Measurements from ENCODE around the gene MED31.

The MED31 gene

GRCh38 chr17:6686026-6686425 lies 34.6 kb upstream of the MED31 start:
- H3K27me3 ChIP-seq (ENCODE audit: control insufficient read depth, insufficient read depth, low read length) = peaks cover 74% of the 10 kb centered on the region
- no peaks in the 10 kb centered on the region for H3K36me3 ChIP-seq (ENCODE audit: insufficient read depth, low read length)
- H3K4me3 ChIP-seq (ENCODE audit: low read length) = no peak overlapping the region
- H3K9me3 ChIP-seq (replicated peaks; ENCODE audit: low read length) = no peaks in the 10 kb centered on the region
- no peaks in the 10 kb centered on the region for H3K4me1 ChIP-seq (ENCODE audit: control insufficient read depth, insufficient read depth, low read length)
- H3K9ac ChIP-seq (ENCODE audit: low read depth, low read length) = no peak overlapping the region
- H3K4me2 ChIP-seq (ENCODE audit: low read length) = no peak overlapping the region

GRCh38 chr17:6684881-6685767 lies 33.7 kb upstream of the MED31 start:
- no peak overlapping the region for H3K9ac ChIP-seq (ENCODE audit: low read depth, low read length)
- no peaks in the 10 kb centered on the region for H3K9me3 ChIP-seq (replicated peaks; ENCODE audit: low read length)
- no peak overlapping the region for H3K4me3 ChIP-seq (ENCODE audit: low read length)
- no peaks in the 10 kb centered on the region for H3K4me1 ChIP-seq (ENCODE audit: control insufficient read depth, insufficient read depth, low read length)
- H3K27me3 ChIP-seq (ENCODE audit: control insufficient read depth, insufficient read depth, low read length) = peaks cover 71% of the 10 kb centered on the region
- no peak overlapping the region for H3K4me2 ChIP-seq (ENCODE audit: low read length)
- H3K36me3 ChIP-seq (ENCODE audit: insufficient read depth, low read length) = no peaks in the 10 kb centered on the region

GRCh38 chr17:6684460-6684783 lies 33.0 kb upstream of the MED31 start:
- Histone ChIP-seq H3K36me3 (ENCODE audit: insufficient read depth, low read length) (no peaks in the 10 kb centered on the region), H3K9me3 (replicated peaks; ENCODE audit: low read length) (no peaks in the 10 kb centered on the region), H3K4me3 (ENCODE audit: low read length) (no peak overlapping the region), H3K4me1 (ENCODE audit: control insufficient read depth, insufficient read depth, low read length) (no peaks in the 10 kb centered on the region), H3K27me3 (ENCODE audit: control insufficient read depth, insufficient read depth, low read length) (peaks cover 65% of the 10 kb centered on the region), H3K4me2 (ENCODE audit: low read length) (no peak overlapping the region), H3K9ac (ENCODE audit: low read depth, low read length) (no peak overlapping the region)

GRCh38 chr17:6683730-6684459 lies 32.5 kb upstream of the MED31 start:
- peaks cover 65% of the 10 kb centered on the region for H3K27me3 ChIP-seq (ENCODE audit: control insufficient read depth, insufficient read depth, low read length)
- H3K36me3 ChIP-seq (ENCODE audit: insufficient read depth, low read length) = no peaks in the 10 kb centered on the region

GRCh38 chr17:6683081-6683684 lies 31.8 kb upstream of the MED31 start:
- Histone ChIP-seq H3K36me3 (ENCODE audit: insufficient read depth, low read length) (no peaks in the 10 kb centered on the region), H3K4me2 (ENCODE audit: low read length) (no peak overlapping the region), H3K27me3 (ENCODE audit: control insufficient read depth, insufficient read depth, low read length) (peaks cover 72% of the 10 kb centered on the region), H3K9me3 (replicated peaks; ENCODE audit: low read length) (no peaks in the 10 kb centered on the region), H3K4me3 (ENCODE audit: low read length) (no peak overlapping the region), H3K4me1 (ENCODE audit: control insufficient read depth, insufficient read depth, low read length) (no peaks in the 10 kb centered on the region), H3K9ac (ENCODE audit: low read depth, low read length) (no peak overlapping the region)

More at GRCh38 chr17:6683730-6684459, 32.5 kb upstream of the MED31 start:
- Histone ChIP-seq H3K9me3 (replicated peaks; ENCODE audit: low read length) (no peaks in the 10 kb centered on the region), H3K4me1 (ENCODE audit: control insufficient read depth, insufficient read depth, low read length) (no peaks in the 10 kb centered on the region), H3K9ac (ENCODE audit: low read depth, low read length) (no peak overlapping the region), H3K4me2 (ENCODE audit: low read length) (no peak overlapping the region), H3K4me3 (ENCODE audit: low read length) (no peak overlapping the region)

GRCh38 chr17:6682339-6682738 lies 30.9 kb upstream of the MED31 start:
- Histone ChIP-seq H3K4me1 (ENCODE audit: control insufficient read depth, insufficient read depth, low read length) (no peaks in the 10 kb centered on the region), H3K9me3 (replicated peaks; ENCODE audit: low read length) (no peaks in the 10 kb centered on the region), H3K27me3 (ENCODE audit: control insufficient read depth, insufficient read depth, low read length) (peaks cover 76% of the 10 kb centered on the region), H3K4me3 (ENCODE audit: low read length) (no peak overlapping the region), H3K4me2 (ENCODE audit: low read length) (no peak overlapping the region), H3K36me3 (ENCODE audit: insufficient read depth, low read length) (no peaks in the 10 kb centered on the region), H3K9ac (ENCODE audit: low read depth, low read length) (no peak overlapping the region)

- Histone ChIP-seq H3K36me3 (ENCODE audit: insufficient read depth, low read length) (no peaks in the 10 kb centered on the region), H3K4me3 (ENCODE audit: low read length) (no peak overlapping the region), H3K4me1 (ENCODE audit: control insufficient read depth, insufficient read depth, low read length) (no peaks in the 10 kb centered on the region), H3K9me3 (replicated peaks; ENCODE audit: low read length) (no peaks in the 10 kb centered on the region), H3K4me2 (ENCODE audit: low read length) (no peak overlapping the region), H3K9ac (ENCODE audit: low read depth, low read length) (no peak overlapping the region), H3K27me3 (ENCODE audit: control insufficient read depth, insufficient read depth, low read length) (peaks cover 79% of the 10 kb centered on the region)
Measured at GRCh38 chr17:6681671-6682070, 30.3 kb upstream of the MED31 start.

GRCh38 chr17:6681176-6681575 lies 29.8 kb upstream of the MED31 start:
- H3K9ac ChIP-seq (ENCODE audit: low read depth, low read length) = no peak overlapping the region
- no peak overlapping the region for H3K4me2 ChIP-seq (ENCODE audit: low read length)
- H3K4me1 ChIP-seq (ENCODE audit: control insufficient read depth, insufficient read depth, low read length) = no peaks in the 10 kb centered on the region
- no peaks in the 10 kb centered on the region for H3K9me3 ChIP-seq (replicated peaks; ENCODE audit: low read length)
- H3K36me3 ChIP-seq (ENCODE audit: insufficient read depth, low read length) = no peaks in the 10 kb centered on the region
- no peak overlapping the region for H3K4me3 ChIP-seq (ENCODE audit: low read length)
- H3K27me3 ChIP-seq (ENCODE audit: control insufficient read depth, insufficient read depth, low read length) = peaks cover 79% of the 10 kb centered on the region

- H3K9ac ChIP-seq (ENCODE audit: low read depth, low read length) = no peak overlapping the region
- H3K4me1 ChIP-seq (ENCODE audit: control insufficient read depth, insufficient read depth, low read length) = no peaks in the 10 kb centered on the region
- H3K4me2 ChIP-seq (ENCODE audit: low read length) = no peak overlapping the region
- H3K36me3 ChIP-seq (ENCODE audit: insufficient read depth, low read length) = no peaks in the 10 kb centered on the region
- no peak overlapping the region for H3K4me3 ChIP-seq (ENCODE audit: low read length)
- peaks cover 62% of the 10 kb centered on the region for H3K27me3 ChIP-seq (ENCODE audit: control insufficient read depth, insufficient read depth, low read length)
- H3K9me3 ChIP-seq (replicated peaks; ENCODE audit: low read length) = no peaks in the 10 kb centered on the region
Measured at GRCh38 chr17:6679241-6679640, 27.8 kb upstream of the MED31 start.

- Histone ChIP-seq H3K4me2 (ENCODE audit: low read length) (no peak overlapping the region), H3K4me3 (ENCODE audit: low read length) (no peak overlapping the region), H3K27me3 (ENCODE audit: control insufficient read depth, insufficient read depth, low read length) (peaks cover 57% of the 10 kb centered on the region), H3K9me3 (replicated peaks; ENCODE audit: low read length) (no peaks in the 10 kb centered on the region), H3K4me1 (ENCODE audit: control insufficient read depth, insufficient read depth, low read length) (no peaks in the 10 kb centered on the region), H3K36me3 (ENCODE audit: insufficient read depth, low read length) (no peaks in the 10 kb centered on the region), H3K9ac (ENCODE audit: low read depth, low read length) (no peak overlapping the region)
Measured at GRCh38 chr17:6677946-6678345, 26.5 kb upstream of the MED31 start.

- Histone ChIP-seq H3K36me3 (ENCODE audit: insufficient read depth, low read length) (no peaks in the 10 kb centered on the region), H3K4me2 (ENCODE audit: low read length) (no peak overlapping the region), H3K9ac (ENCODE audit: low read depth, low read length) (no peak overlapping the region), H3K4me3 (ENCODE audit: low read length) (no peak overlapping the region), H3K9me3 (replicated peaks; ENCODE audit: low read length) (no peaks in the 10 kb centered on the region), H3K4me1 (ENCODE audit: control insufficient read depth, insufficient read depth, low read length) (no peaks in the 10 kb centered on the region), H3K27me3 (ENCODE audit: control insufficient read depth, insufficient read depth, low read length) (peaks cover 54% of the 10 kb centered on the region)
Measured at GRCh38 chr17:6677158-6677831, 25.9 kb upstream of the MED31 start.
